WTC11 (cell line): Measurements from ENCODE around the gene CYSTM1. TPM values are rescaled to one million over a fixed set of nuclear protein-coding genes. Genes with fewer than 3 reads are reported as not detected.
A peak's percentile ranks its signal among the peaks of the same experiment; 100 is the strongest.

Experiments
- ATAC-seq: fragments of 200-7000 bp; cut with Tn5 transposase; 2 replicates; pipeline ENCODE4 v1.10.0; 2021; ENCODE audit warnings: mild to moderate bottlenecking, moderate library complexity
- CTCF ChIA-PET: fragments of 300-600 bp; sonication (Branson Sonifier 250); formaldehyde crosslinking; loops from one replicate; lab custom pipeline; 2021; ENCODE audit warnings: antibody characterized with exemption; lab: Charles Lee
- POLR2A ChIA-PET: fragments of 350-600 bp; sonication (Branson Sonifier 250); formaldehyde crosslinking; loops from one replicate; lab custom pipeline; 2021; ENCODE audit warnings: antibody characterized with exemption; lab: Charles Lee
- DNase-seq: peaks from one replicate; pipeline ENCODE4 v3.0.0; 2021; ENCODE audit warnings: low spot score
- H3K27ac Mint-ChIP-seq: 2 replicates; pipeline ENCODE4 v1.8.0; 2021; ENCODE audit warnings: mixed read lengths
- H3K27me3 Mint-ChIP-seq: 2 replicates; pipeline ENCODE4 v1.8.0; 2021; ENCODE audit warnings: low read depth, mild to moderate bottlenecking, moderate library complexity, mixed read lengths
- H3K36me3 Mint-ChIP-seq: 2 replicates; pipeline ENCODE4 v1.8.0; 2021; ENCODE audit warnings: mixed read lengths
- H3K4me1 Mint-ChIP-seq: 2 replicates; pipeline ENCODE4 v1.8.0; 2022; ENCODE audit warnings: mixed read lengths
- H3K4me3 Mint-ChIP-seq: 2 replicates; pipeline ENCODE4 v1.8.0; 2021; ENCODE audit warnings: mild to moderate bottlenecking, moderate library complexity, mixed read lengths
- H3K9me3 Mint-ChIP-seq: 2 replicates; pipeline ENCODE4 v1.8.0; 2021; ENCODE audit warnings: mixed read lengths
- CREM ChIP-seq: sonication (generic); formaldehyde crosslinking; IDR thresholded peaks from 2 replicates; pipeline ENCODE4 v1.8.1; 2022; ENCODE audit warnings: mild to moderate bottlenecking, missing genetic modification reagents, moderate library complexity
- ERG ChIP-seq: fragments of 250-450 bp; sonication (Bioruptor Pico); IDR thresholded peaks from 2 replicates; pipeline ENCODE4 v1.8.0; 2021; ENCODE audit warnings: mild to moderate bottlenecking
- ESRRA ChIP-seq: sonication (generic); formaldehyde crosslinking; IDR thresholded peaks from 2 replicates; pipeline ENCODE4 v1.8.1; 2022; ENCODE audit warnings: mild to moderate bottlenecking, missing genetic modification reagents, borderline replicate concordance
- FOXK1 ChIP-seq: sonication (generic); formaldehyde crosslinking; IDR thresholded peaks from 2 replicates; pipeline ENCODE4 v1.8.0; 2022; ENCODE audit warnings: mild to moderate bottlenecking, moderate library complexity, missing genetic modification reagents
- GABPB1 ChIP-seq: sonication (generic); formaldehyde crosslinking; IDR thresholded peaks from 2 replicates; pipeline ENCODE4 v1.8.1; 2023; ENCODE audit warnings: mild to moderate bottlenecking, missing genetic modification reagents
- SMAD4 ChIP-seq: sonication (generic); formaldehyde crosslinking; IDR thresholded peaks from 2 replicates; pipeline ENCODE4 v1.8.0; 2022; ENCODE audit warnings: mild to moderate bottlenecking, missing genetic modification reagents
- SP1 ChIP-seq: sonication (generic); formaldehyde crosslinking; conservative IDR thresholded peaks from 2 replicates; pipeline ENCODE4 v1.8.1; 2022; ENCODE audit warnings: missing genetic modification reagents
- TCF7 ChIP-seq: sonication (generic); formaldehyde crosslinking; IDR thresholded peaks from 2 replicates; pipeline ENCODE4 v1.8.0; 2022; ENCODE audit warnings: mild to moderate bottlenecking, low read depth, missing genetic modification reagents, moderate library complexity
- ZNF317 ChIP-seq: sonication (generic); formaldehyde crosslinking; IDR thresholded peaks from 2 replicates; pipeline ENCODE4 v1.8.1; 2023; ENCODE audit warnings: low read depth, mild to moderate bottlenecking, moderate library complexity, missing genetic modification reagents, borderline replicate concordance
- ZNF396 ChIP-seq: fragments of 250-450 bp; sonication (Bioruptor Pico); IDR thresholded peaks from 2 replicates; pipeline ENCODE4 v1.8.0; 2021; ENCODE audit warnings: mild to moderate bottlenecking, moderate library complexity, borderline replicate concordance
- total RNA-seq: library from RNA; stranded (reverse); gene quantifications from 3 replicates; pipeline ENCODE4 v1.2.3, GENCODE V29; 2021
- TF ChIP-seq, protein P1 (sequence below): fragments of 250-450 bp; sonication (Bioruptor Pico); IDR thresholded peaks from 2 replicates; pipeline ENCODE4 v1.9.0; 2021; ENCODE audit warnings: mild to moderate bottlenecking, borderline replicate concordance
- TF ChIP-seq, protein P2 (sequence below): sonication (generic); formaldehyde crosslinking; IDR thresholded peaks from 2 replicates; pipeline ENCODE4 v1.8.1; 2023; ENCODE audit warnings: mild to moderate bottlenecking, missing genetic modification reagents, moderate library complexity
- TF ChIP-seq, protein P3 (sequence below): sonication (generic); formaldehyde crosslinking; IDR thresholded peaks from 2 replicates; pipeline ENCODE4 v1.8.1; 2022; ENCODE audit warnings: mild to moderate bottlenecking, moderate library complexity, missing genetic modification reagents

The CYSTM1 gene
- total RNA-seq, 1 experiment from 2014 or later: 29.3 TPM

GRCh38 chr5:140168371-140168770, 6.6 kb upstream of the CYSTM1 start:
- no peak overlapping the region for H3K27ac Mint-ChIP-seq
- no peak for DNase-seq
- no peak for ATAC-seq
- POLR2A ChIA-PET: no interaction called here
- TF ChIP-seq FOXK1 (CRISPR knock-in tag) (no peak), SP1 (no peak), CREM (CRISPR knock-in tag) (no peak), ERG (CRISPR knock-in tag) (no peak), TCF7 (CRISPR knock-in tag) (no peak), ZNF396 (no peak), ZNF317 (CRISPR knock-in tag) (no peak), SMAD4 (CRISPR knock-in tag) (no peak)
- TF ChIP-seq, protein P1, sequence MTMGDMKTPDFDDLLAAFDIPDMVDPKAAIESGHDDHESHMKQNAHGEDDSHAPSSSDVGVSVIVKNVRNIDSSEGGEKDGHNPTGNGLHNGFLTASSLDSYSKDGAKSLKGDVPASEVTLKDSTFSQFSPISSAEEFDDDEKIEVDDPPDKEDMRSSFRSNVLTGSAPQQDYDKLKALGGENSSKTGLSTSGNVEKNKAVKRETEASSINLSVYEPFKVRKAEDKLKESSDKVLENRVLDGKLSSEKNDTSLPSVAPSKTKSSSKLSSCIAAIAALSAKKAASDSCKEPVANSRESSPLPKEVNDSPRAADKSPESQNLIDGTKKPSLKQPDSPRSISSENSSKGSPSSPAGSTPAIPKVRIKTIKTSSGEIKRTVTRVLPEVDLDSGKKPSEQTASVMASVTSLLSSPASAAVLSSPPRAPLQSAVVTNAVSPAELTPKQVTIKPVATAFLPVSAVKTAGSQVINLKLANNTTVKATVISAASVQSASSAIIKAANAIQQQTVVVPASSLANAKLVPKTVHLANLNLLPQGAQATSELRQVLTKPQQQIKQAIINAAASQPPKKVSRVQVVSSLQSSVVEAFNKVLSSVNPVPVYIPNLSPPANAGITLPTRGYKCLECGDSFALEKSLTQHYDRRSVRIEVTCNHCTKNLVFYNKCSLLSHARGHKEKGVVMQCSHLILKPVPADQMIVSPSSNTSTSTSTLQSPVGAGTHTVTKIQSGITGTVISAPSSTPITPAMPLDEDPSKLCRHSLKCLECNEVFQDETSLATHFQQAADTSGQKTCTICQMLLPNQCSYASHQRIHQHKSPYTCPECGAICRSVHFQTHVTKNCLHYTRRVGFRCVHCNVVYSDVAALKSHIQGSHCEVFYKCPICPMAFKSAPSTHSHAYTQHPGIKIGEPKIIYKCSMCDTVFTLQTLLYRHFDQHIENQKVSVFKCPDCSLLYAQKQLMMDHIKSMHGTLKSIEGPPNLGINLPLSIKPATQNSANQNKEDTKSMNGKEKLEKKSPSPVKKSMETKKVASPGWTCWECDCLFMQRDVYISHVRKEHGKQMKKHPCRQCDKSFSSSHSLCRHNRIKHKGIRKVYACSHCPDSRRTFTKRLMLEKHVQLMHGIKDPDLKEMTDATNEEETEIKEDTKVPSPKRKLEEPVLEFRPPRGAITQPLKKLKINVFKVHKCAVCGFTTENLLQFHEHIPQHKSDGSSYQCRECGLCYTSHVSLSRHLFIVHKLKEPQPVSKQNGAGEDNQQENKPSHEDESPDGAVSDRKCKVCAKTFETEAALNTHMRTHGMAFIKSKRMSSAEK (CRISPR knock-in tag): no peak
- TF ChIP-seq, protein P2, sequence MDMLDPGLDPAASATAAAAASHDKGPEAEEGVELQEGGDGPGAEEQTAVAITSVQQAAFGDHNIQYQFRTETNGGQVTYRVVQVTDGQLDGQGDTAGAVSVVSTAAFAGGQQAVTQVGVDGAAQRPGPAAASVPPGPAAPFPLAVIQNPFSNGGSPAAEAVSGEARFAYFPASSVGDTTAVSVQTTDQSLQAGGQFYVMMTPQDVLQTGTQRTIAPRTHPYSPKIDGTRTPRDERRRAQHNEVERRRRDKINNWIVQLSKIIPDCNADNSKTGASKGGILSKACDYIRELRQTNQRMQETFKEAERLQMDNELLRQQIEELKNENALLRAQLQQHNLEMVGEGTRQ: no peak
- TF ChIP-seq, protein P3, sequence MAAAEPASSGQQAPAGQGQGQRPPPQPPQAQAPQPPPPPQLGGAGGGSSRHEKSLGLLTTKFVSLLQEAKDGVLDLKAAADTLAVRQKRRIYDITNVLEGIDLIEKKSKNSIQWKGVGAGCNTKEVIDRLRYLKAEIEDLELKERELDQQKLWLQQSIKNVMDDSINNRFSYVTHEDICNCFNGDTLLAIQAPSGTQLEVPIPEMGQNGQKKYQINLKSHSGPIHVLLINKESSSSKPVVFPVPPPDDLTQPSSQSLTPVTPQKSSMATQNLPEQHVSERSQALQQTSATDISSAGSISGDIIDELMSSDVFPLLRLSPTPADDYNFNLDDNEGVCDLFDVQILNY (CRISPR knock-in tag): no peak
- no peak overlapping the region for H3K4me3 Mint-ChIP-seq
- H3K36me3 Mint-ChIP-seq: no peaks in the 10 kb centered on the region
- CTCF ChIA-PET: no interaction called here
- no peaks in the 10 kb centered on the region for H3K9me3 Mint-ChIP-seq
- peaks cover 18% of the 10 kb centered on the region for H3K27me3 Mint-ChIP-seq
- H3K4me1 Mint-ChIP-seq: peaks cover 14% of the 10 kb centered on the region

GRCh38 chr5:140169410-140169809, 5.6 kb upstream of the CYSTM1 start:
- POLR2A ChIA-PET: no interaction called here
- no peak for TF ChIP-seq SMAD4 (CRISPR knock-in tag)
- TF ChIP-seq SP1: no peak
- Mint-ChIP-seq H3K27ac (no peak overlapping the region), H3K4me3 (no peak overlapping the region), H3K27me3 (peaks cover 19% of the 10 kb centered on the region), H3K36me3 (no peaks in the 10 kb centered on the region), H3K9me3 (no peaks in the 10 kb centered on the region), H3K4me1 (peaks cover 18% of the 10 kb centered on the region)
- CTCF ChIA-PET: interaction anchor here (0.6 to 2.5 kb wide), 23 partner anchors 9 to 208 kb away, joined by 3 to 20 read pairs (median 4); partner anchors contain the start of genes HBEGF and NRG2
- DNase-seq (no peak), ATAC-seq (peak; percentile 74)

GRCh38 chr5:140172483-140172882, 2.5 kb upstream of the CYSTM1 start:
- Mint-ChIP-seq H3K9me3 (no peaks in the 10 kb centered on the region), H3K4me1 (peaks cover 14% of the 10 kb centered on the region), H3K4me3 (no peak overlapping the region), H3K27ac (no peak overlapping the region), H3K36me3 (no peaks in the 10 kb centered on the region), H3K27me3 (peaks cover 11% of the 10 kb centered on the region; the same call in 1 of the 2 replicates)
- CTCF ChIA-PET: no interaction called here
- no peak for DNase-seq
- no peak for ATAC-seq
- POLR2A ChIA-PET: no interaction called here
- TF ChIP-seq ESRRA (CRISPR knock-in tag) (no peak), GABPB1 (CRISPR knock-in tag) (peak; percentile 62)
